Renal cortex interstitium (tissue), 11 donors: ENCODE measurements around the gene RNF5. TPM values are rescaled to one million over a fixed set of nuclear protein-coding genes. Genes with fewer than 3 reads are reported as not detected.
"Not testable (repeated sequence)": the region's sequence is repeated elsewhere in the genome, so short reads cannot be mapped to it uniquely, and the experiment has no call there.

Experiments used
- DNase-seq, 11 donors: peaks; one replicate each; pipeline ENCODE4 v3.0.0-alpha.2; 2013; ENCODE audit warnings: low read depth in 9 of 11, low spot score in 4 of 11; ENCODE audit errors: extremely low read depth in 1 of 11
- polyA plus RNA-seq, 3 donors: library from polyadenylated mRNA; unstranded; fragments of 120-200 nt; gene quantifications; one replicate each; pipeline ENCODE4 v1.2.1, GENCODE V29; 2013; ENCODE audit not compliant: insufficient read length in 3 of 3

RNF5 gene
- polyA plus RNA-seq, 3 donors: 91.6 to 107 (median 104) TPM

DNA sequence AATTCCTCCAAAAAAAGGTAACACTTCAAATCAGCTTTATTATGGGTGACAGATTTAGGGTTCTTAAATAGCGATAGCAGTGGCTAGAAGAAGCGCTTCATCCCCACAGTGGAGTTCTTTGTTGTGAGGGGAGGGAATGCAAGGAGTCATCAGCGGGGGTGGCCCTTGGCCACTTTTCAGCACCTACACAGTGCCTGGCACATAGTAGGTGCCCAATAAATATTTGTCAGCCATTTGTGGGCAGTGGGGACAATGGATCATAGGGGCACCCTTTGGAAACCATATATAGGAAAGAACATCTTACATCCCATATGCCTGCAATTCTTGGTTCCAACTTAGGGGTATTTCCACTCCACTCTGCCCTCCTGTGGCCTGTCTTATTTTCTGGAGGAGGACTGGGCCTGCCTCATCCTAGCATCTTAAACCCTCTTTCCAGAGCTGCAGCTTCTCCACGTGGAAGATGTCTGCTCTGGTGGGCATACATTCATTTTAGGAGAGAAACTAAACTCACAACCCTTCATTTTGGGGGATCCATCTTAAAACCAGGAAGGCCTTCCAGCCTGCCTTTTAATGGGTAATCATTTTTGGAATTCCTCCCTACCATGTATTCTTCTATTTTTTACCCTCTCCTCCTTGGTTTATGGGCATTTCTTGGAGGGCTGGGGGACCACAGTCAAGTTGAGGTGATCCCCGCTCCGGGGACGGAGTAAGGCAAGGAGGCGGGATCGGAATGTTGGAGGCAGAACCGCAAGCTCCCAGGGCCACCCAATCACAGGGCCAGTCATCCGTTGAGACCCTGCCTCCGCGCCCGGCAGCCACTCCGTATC lies 16.8 kb downstream of the RNF5 start:
- DNase-seq: peak in 1 of 11 donors; percentile 41

DNA sequence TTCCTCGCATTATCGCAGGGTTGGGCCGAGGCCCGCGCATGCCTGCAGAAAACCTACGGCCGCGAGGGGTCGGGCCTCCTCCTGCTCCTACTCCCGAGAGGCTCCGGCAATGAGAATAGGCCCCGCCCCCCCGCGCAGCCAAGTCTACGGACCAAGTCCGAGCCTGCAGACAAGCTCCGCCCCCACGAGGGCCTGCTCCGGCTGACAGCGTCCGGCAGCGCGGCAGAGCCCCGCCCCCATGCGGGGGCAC lies 17.4 kb downstream of the RNF5 start:
- peak; percentile 98 to 100 (median 100) for DNase-seq

DNA sequence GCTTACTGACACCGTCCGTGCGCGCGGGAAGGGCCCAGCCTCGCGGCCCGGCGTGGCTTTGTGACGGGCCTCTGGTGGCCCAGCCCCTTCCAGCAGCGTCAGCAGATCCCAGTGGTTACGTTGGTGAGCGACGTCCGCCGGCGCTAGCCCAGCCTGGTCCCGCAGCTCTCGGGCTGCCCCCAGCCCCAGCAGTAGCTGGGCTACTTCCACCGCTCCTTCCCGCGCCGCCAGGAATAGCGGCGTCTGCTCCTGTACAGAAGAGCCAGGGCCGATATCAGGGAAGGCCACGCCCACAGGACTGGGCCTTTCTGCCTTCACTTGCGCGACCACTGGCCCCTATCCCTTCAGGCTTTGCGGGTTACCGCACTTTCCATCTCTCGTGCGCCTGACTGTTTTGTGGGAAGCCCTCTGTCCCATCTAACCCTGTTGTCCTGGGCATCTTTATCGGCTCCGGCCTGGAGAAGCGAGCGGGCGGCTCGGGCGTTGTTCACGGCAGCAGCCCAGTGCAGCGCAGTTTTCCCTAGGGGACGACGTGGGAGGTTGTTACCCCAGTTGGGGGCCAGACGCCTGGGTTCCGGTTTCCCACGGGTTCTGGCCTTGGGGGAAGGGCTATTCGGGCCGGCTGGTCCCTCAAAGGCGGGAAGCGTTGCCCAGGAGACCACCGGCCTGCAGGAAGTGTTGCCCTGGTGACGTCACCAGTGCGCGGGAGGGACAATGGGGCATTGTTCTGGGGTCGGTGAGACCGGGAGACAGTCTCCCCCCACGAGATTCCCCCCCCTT lies 17.9 kb downstream of the RNF5 start:
- DNase-seq: peak in 10 of 11 donors; percentile 84 to 93 (median 90)

DNA sequence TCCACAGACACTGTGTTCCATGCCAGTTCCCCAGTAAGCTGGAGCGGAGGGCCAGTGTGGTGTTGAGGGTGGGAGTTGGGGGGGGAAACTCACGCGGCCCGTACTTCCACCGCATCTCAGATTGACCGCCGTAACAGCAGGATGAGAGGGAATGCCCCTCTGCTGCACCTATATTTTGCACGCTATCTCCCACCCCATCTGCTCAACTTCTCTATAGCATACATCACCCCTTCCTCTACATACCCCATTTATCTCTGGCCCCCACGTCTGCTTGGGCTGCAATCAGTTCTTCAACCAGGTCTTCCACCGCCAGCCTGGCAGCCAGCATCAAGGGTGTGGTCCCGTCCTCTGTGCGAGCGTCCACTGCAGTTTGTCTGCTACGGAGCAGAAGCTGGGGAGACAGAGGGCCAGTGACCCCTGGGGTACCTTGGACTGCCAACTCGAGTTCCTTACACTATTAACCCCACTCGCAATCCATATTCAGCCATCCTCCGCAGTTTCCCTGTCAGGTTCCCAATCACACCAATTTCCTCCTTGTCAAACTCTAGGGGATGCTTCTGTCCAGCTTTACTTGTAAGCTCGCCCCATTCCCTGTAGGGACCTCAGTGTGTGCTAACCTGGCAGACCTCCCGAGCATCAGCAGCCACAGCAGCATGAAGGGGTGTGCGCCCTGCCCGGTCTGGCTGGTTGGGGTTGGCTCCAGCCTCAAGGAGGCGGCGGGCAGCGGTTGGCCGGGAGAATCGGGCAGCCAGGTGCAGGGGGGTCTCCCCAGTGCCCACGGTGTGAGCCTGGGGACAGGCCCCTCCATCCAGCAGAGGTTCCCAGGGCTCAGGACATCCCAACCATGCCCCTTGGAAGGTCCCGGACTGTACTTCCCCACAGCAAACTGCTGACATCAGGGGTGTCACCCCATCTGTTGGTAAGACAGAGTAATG lies 18.7 kb downstream of the RNF5 start:
- peak in 1 of 11 donors; percentile 18 for DNase-seq

DNA sequence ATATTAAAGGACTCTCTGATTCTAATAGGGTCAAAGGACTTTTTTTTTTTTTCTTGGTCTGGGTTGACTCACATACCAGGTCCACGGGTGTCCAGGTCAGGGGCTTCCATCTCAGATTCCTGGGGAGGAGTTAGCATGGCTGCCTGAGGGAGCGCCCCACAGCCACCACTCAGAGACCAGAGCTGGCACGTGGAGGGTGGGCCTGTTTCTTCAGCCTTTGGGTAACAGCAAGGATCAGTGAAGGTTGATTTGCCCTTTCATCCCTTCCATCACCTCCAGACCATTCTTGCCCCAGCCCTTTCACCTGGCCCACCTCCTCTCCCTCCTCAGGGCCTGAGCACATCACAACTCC lies 20.1 kb downstream of the RNF5 start:
- DNase-seq: no peak

DNA sequence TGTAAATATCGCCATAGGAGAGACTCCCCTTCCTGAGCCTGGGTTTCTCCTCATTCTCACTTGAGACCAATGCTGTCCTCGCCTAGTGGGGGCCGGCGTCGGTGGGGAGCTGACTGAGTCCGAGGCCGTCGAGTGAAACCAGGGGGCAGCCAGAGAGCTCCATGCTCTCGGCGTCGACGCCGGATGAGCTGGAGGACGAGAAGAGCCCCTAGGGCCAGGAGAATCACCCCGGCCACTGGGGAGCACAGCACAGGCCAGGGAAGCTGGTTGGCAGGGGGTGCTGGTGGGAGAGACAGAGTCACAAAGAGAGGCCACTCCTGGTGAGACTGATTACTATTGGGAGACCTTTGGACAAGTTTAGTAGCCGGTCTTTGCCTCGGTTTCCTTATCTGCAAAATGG lies 20.7 kb downstream of the RNF5 start:
- DNase-seq: no peak

DNA sequence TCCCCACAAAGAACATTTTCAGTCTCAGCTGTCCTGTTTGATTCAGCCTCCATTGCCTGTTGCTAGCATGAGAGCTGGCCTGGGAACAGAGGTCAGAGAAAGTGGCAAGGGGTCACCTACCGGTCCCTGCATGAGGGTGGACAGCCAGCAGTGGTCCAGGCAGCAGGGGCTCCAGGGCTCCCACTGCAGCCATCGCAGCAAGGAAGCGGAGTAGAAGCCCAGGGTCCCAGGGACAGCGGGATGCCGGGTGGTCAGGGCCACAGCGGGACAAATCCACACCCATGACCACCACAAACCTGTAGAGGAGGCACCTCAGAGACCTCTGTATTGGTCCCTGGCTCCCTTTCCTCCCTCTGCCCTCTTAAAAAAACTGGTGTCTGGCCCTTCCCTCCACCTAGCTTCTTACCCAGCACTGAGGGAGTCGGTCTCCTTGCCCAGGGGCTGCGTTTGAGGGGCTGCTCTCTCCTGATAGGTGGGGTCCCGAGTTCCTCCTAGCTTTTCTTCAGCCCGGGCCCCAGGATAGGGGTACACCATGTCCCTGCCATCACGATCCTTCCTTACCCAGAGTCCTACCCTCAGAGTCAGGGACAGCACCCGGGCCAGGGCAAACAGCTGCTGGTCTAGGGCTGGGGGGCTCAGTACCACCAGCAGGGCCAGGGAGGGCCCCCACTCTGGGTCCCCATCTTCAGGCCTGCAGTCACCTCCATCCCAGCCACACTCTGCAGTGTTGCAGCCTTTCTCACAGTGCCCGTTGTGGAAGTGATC lies 22.7 kb downstream of the RNF5 start:
- no peak for DNase-seq

DNA sequence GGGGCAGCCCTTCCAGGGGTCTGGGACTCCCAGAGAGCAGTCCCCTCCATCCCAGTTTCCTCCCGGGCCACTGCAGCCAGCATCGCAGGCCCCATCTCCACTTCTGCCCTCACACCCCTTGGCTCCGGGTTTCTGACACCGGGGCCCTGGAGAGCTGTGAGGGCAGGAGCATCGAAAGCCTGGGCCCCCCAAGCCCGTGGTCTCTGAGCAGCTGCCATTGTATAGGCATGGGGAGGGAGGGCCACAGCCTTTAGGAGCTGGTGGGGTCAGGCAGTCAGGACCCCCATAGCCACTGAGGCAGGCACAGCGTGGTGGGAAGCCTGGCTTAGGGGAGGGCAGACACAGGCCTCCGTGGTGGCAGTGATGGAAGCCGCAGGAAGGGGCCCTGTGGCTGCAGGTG lies 24.0 kb downstream of the RNF5 start:
- no peak for DNase-seq

DNA sequence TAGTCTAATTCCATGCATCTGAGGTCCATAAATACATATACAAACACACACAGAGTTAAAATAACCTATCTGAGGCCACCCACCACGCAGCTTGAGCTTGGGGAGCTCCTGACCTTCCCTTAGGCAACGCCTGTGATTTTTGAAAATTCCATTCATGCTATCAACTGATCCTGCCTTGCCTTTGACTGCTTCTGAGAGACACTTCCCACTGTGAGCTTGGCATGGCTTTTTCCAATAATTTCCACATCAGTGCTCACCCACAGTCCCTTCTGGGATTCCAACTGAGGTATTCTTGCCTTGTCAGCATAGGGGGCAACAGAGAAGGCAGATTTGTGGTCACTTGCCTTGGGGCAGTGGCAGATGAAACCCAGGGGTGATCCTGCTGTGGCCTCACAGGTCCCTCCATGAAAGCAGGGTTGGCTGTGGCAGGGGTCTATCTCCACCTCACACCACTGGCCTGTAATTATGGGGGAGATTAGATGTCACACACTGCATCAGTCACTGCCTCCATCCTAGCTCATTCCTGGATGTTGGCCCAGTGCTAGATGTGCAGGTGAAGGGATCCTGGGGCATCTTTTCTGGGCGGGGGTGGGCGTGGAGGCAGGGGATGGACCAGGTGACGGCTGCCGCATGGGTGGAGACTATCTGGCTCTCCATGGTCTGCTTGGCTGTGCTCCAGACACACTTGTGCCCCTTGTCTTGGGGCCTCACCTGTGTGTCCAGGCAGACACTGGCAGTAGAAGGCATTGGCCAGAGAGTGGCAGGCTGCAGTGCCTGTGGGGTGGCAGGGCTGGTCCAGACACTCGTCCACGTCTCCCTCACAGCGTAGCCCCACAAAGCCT lies 25.4 kb downstream of the RNF5 start:
- DNase-seq: no peak

DNA sequence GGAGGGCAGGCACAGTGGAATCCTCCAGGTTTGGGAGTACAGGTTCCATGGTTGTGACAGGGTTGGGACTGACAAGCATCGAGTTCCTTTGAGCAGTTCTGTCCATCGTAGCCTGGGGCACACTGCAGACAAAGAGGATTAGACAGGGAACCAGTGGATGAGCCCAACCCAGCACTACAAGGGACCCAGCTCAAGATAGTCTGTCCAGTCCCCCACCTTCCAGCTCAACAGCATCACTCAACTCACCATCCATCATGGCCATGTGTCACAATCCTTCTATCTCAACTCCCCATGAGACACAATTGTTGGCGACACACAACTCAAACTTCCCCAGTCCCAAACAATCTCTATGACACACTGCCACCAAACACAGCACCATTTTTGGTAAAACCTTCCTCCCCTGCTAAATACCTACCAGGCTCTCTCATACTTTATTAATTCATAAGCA lies 26.1 kb downstream of the RNF5 start:
- DNase-seq: no peak

DNA sequence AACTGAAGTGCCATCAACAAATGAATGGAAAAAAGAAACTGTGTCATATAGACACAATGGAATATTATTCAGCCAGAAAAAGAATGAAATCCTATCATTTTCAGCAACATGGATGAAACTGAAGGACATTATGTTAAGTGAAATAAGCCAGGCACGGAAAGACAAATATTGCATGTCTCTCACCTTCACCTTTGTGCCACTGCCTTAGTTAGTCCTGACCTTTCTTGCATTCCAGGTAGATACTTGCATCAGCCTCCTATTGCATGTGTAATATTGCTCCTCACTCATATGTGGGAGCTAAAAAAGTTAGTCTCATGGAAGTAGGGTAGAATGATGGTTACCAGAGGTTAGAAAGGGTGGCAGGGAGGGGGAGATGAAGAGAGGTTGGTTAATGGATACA lies 30.8 kb downstream of the RNF5 start:
- DNase-seq: no peak

DNA sequence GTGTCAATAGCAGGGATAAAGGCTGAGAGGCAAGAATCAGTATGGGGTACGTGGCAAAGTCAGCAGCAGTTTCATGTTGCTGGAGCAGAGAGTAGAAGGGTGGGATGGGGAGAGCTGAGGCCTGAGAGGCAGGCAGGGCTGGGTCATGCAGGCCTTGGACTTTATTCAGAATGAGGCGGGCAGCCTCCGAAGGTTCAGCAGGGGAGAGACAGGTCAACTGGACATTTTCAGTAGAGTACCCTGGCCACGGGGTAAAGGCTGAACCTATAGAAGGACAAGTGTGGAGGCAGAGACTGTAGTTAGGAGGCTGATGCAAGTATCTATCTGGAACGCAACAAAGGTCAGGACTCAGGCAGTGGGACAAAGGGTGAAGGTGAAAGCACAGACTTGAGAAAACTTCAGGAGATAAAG lies 32.0 kb downstream of the RNF5 start:
- no peak for DNase-seq

DNA sequence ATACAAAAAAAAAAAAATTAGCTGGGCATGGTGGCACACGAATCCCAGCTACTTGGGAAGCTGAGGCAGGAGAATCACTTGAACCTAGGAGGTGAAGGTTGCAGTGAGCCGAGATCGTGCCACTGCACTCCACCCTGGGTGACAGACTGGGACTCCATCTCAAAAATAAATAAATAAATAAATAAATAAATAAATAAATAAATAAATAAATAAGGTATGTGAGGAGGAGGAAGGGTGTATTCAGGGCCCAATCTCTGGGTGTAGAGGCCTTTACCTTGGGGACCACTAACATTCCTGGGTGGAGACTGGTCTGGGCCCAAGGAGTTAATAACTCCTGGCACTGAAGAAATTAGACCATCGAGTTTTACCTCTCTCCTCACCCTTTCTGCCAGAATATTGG lies 33.2 kb downstream of the RNF5 start:
- DNase-seq: not testable (repeated sequence)

DNA sequence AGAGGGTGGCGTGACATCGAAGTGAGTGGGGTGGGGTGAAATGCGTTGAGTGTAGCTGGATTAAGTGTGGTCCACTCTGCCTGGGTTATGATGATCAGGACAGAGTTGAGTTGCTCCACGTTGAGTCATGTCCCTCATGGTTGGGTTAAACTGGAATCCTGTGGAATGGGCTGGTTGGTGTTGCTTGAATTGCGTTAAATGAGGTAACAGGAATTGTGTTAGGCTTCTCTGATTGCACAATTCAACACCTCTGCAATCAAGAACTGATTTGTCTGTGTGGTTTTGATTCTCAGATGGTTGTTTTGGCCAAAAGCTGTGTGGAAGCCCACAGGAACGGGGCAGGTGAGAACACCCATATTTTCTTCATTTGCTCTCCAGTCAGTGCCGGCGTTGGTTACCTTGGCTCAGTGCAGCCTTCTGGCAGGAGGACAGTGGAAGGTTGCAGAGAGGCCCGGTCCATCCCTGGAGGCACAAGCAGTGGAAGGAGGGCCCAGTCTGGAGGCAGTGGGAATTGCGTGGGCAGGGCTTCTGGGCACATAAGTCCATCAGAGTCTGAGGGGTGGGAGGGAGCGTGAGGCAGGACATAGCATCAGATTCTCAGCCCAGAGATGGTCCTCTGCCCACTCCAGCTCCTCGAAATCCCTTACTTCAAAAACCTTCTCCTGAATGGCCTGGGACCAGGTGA lies 34.0 kb downstream of the RNF5 start:
- DNase-seq: no peak

DNA sequence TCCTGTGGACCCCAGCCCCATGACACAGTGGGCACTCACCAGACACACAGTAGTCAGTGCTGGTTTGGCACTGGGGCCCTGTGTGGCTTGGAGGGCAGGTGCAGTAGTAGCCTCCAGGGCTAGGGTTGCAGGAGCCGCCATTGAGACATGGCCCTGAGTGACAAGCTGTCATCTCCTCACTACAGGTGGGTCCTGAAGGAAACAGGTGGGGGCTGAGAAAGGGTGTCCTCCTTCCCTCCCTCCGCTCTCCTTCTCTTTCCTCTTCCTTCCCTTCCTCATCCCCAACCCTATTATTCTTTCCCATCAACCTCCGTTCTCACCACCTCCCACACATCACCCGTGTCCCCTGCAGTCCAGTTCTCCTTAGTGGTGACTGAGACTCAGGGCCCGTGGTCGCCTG lies 35.4 kb downstream of the RNF5 start:
- DNase-seq: no peak

DNA sequence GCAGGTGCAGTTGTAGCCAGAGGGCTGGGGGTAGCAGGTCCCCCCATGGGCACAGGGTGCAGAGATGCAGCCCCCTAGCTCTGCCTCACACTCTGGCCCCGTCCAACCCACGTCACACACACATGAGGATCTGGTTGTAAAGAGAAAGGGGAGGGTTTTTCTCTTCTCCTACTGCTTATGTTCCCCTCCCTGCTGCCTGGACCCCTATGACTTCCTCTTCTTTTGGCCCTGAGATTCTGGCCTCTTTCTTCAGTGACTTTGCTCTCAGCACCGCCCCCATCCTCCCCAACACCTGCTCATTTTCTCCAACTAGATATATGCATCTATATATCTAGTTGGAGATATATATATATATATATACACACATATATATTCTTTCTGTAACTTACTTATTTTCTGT lies 35.9 kb downstream of the RNF5 start:
- no peak for DNase-seq

DNA sequence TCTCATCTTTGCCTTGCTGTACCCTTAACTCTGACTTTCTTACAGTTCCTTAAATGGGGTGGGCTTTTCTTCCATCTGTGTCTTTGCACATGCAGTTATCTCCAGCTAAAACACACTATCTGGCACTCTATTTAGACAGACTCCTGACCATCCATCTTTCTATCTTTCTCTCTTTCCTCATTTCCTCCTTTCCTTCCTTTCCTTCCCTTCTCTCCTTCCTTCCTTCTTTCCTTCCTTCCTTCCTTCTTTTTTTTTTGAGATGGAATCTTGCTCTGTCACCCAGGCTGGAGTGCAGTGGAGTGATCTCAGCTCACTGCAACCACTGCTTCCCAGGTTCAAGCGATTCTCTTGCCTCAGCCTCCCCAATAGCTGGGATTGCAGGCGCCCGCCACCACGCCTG lies 37.4 kb downstream of the RNF5 start:
- no peak for DNase-seq

DNA sequence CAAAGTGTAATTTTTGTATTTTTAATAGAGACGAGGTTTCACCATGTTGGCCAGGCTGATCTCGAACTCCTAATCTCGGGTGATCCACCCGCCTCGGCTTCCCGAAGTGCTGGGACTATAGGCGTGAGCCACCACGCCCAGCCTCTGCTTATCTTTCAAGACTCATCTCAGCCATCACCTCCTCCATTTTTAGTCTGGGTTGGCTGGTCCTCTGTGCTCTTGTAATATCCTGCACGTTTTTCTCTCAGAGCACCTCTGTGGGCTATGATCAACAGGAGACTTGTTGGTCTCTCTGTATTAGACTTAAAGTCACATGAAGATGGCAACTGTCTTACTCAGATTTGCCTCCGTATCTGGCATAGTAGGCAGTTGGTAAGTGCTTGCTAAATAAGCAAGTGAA lies 38.1 kb downstream of the RNF5 start:
- no peak for DNase-seq
